Parathyroid adenoma (tissue), 2 donors: Measurements from ENCODE around the gene GALK2.

Experiments
- H2AFZ ChIP-seq: fragments of 300-600 bp; sonication (generic); one replicate; pipeline ENCODE4 v1.7.0; 2017; ENCODE audit warnings: antibody characterized with exemption, mild to moderate bottlenecking
- H3K27ac ChIP-seq: fragments of 300-600 bp; sonication (generic); one replicate; pipeline ENCODE4 v1.7.0; 2017
- H3K27me3 ChIP-seq: fragments of 300-600 bp; sonication (generic); one replicate; pipeline ENCODE4 v1.7.0; 2017; ENCODE audit warnings: low read length; ENCODE audit not compliant: control insufficient read depth, insufficient read depth
- H3K36me3 ChIP-seq: fragments of 300-600 bp; sonication (generic); one replicate; pipeline ENCODE4 v1.7.0; 2017; ENCODE audit warnings: low read length; ENCODE audit not compliant: control insufficient read depth, insufficient read depth
- H3K4me1 ChIP-seq: fragments of 300-600 bp; sonication (generic); one replicate; pipeline ENCODE4 v1.7.0; 2017; ENCODE audit warnings: control low read depth
- H3K4me2 ChIP-seq: fragments of 300-600 bp; sonication (generic); one replicate; pipeline ENCODE4 v1.7.0; 2017; ENCODE audit warnings: low read length
- H3K4me3 ChIP-seq: fragments of 300-600 bp; sonication (generic); one replicate; pipeline ENCODE4 v1.7.0; 2017; ENCODE audit warnings: low read depth, low read length
- H3K79me2 ChIP-seq: fragments of 300-600 bp; sonication (generic); one replicate; pipeline ENCODE4 v1.7.0; 2017; ENCODE audit warnings: control low read depth
- H3K9ac ChIP-seq: fragments of 300-600 bp; sonication (generic); one replicate; pipeline ENCODE4 v1.7.0; 2017; ENCODE audit warnings: mild to moderate bottlenecking
- H3K9me3 ChIP-seq: fragments of 300-600 bp; sonication (generic); one replicate; pipeline ENCODE4 v1.7.0; 2017; ENCODE audit warnings: low read length; ENCODE audit not compliant: control insufficient read depth
- TF ChIP-seq, protein P1 (sequence below): fragments of 300-600 bp; sonication (generic); IDR thresholded peaks from one replicate; pipeline ENCODE4 v1.7.0; 2017; ENCODE audit warnings: antibody characterized with exemption, mild to moderate bottlenecking
- donor health status: primary hyperparathyroidism.

GALK2 gene

GRCh38 chr15:49238342-49238741, 68.3 kb downstream of the GALK2 start:
- no peaks in the 10 kb centered on the region for H3K79me2 ChIP-seq
- no peak overlapping the region for H3K9ac ChIP-seq
- no peaks in the 10 kb centered on the region for H3K9me3 ChIP-seq
- TF ChIP-seq, protein P1, sequence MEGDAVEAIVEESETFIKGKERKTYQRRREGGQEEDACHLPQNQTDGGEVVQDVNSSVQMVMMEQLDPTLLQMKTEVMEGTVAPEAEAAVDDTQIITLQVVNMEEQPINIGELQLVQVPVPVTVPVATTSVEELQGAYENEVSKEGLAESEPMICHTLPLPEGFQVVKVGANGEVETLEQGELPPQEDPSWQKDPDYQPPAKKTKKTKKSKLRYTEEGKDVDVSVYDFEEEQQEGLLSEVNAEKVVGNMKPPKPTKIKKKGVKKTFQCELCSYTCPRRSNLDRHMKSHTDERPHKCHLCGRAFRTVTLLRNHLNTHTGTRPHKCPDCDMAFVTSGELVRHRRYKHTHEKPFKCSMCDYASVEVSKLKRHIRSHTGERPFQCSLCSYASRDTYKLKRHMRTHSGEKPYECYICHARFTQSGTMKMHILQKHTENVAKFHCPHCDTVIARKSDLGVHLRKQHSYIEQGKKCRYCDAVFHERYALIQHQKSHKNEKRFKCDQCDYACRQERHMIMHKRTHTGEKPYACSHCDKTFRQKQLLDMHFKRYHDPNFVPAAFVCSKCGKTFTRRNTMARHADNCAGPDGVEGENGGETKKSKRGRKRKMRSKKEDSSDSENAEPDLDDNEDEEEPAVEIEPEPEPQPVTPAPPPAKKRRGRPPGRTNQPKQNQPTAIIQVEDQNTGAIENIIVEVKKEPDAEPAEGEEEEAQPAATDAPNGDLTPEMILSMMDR: no peak
- H3K36me3 ChIP-seq: no peaks in the 10 kb centered on the region
- no peaks in the 10 kb centered on the region for H3K27me3 ChIP-seq
- no peak overlapping the region for H3K27ac ChIP-seq
- no peak overlapping the region for H3K4me2 ChIP-seq
- H3K4me3 ChIP-seq: no peak overlapping the region
- H3K4me1 ChIP-seq: no peaks in the 10 kb centered on the region
- H2AFZ ChIP-seq: no peak overlapping the region

DNA sequence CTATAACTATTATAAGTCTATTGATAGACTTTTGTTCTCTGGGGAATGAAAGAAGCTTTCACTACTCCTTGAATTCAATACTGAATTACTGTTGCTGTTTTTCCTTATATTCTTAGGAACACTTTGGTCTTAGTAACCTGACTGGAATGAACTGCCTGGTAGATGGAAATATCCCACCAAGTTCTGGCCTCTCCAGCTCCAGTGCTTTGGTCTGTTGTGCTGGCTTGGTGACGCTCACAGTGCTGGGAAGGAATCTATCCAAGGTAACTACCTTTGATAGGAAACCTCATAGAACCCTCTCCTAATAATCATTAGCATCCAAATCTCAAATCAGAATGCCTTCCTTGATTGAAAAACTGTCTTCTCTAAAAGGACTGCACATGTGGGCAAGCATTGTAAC, 69.1 kb downstream of the GALK2 start:
- Histone ChIP-seq H2AFZ (no peak overlapping the region), H3K79me2 (no peaks in the 10 kb centered on the region), H3K36me3 (no peaks in the 10 kb centered on the region), H3K4me3 (no peak overlapping the region), H3K4me2 (no peak overlapping the region), H3K27me3 (no peaks in the 10 kb centered on the region), H3K4me1 (no peaks in the 10 kb centered on the region), H3K9ac (no peak overlapping the region), H3K9me3 (no peaks in the 10 kb centered on the region), H3K27ac (no peak overlapping the region)
- TF ChIP-seq, protein P1: no peak

- no peak overlapping the region for H3K4me3 ChIP-seq
- no peaks in the 10 kb centered on the region for H3K9me3 ChIP-seq
- no peaks in the 10 kb centered on the region for H3K79me2 ChIP-seq
- no peaks in the 10 kb centered on the region for H3K27me3 ChIP-seq
- no peak overlapping the region for H3K9ac ChIP-seq
- no peak overlapping the region for H3K4me2 ChIP-seq
- TF ChIP-seq, protein P1: no peak
- no peaks in the 10 kb centered on the region for H3K36me3 ChIP-seq
- no peaks in the 10 kb centered on the region for H3K4me1 ChIP-seq
- no peak overlapping the region for H2AFZ ChIP-seq
- no peak overlapping the region for H3K27ac ChIP-seq
These were observed 72.8 kb downstream of the GALK2 start for GRCh38 chr15:49242820-49243219.

GRCh38 chr15:49247556-49248110, 77.6 kb downstream of the GALK2 start:
- no peaks in the 10 kb centered on the region for H3K79me2 ChIP-seq
- H3K36me3 ChIP-seq: no peaks in the 10 kb centered on the region
- H3K9ac ChIP-seq: no peak overlapping the region
- TF ChIP-seq, protein P1: no peak
- no peak overlapping the region for H3K4me2 ChIP-seq
- no peak overlapping the region for H3K27ac ChIP-seq
- H3K9me3 ChIP-seq: no peaks in the 10 kb centered on the region
- H2AFZ ChIP-seq: no peak overlapping the region
- H3K4me1 ChIP-seq: no peaks in the 10 kb centered on the region
- H3K27me3 ChIP-seq: no peaks in the 10 kb centered on the region
- H3K4me3 ChIP-seq: no peak overlapping the region

DNA sequence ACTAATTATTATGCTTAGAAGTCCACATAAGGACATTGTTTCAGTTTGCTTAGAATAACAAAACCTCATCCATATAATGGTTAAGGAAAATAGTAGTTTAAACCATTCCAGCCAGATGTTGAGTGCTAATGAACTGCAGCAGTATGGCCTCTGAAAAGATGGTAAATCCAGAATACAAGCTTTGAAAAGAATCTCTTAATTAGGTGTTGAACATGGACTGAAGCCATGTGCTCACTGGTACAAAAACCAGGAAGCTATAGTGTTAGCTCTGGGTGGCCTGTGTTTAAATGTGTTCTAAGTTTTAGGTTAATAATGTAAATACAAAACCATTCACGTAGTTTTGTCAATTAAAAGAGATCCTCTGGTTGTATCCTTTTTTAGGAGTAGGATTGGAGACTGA, 78.2 kb downstream of the GALK2 start:
- TF ChIP-seq, protein P1: no peak
- Histone ChIP-seq H3K9me3 (no peaks in the 10 kb centered on the region), H3K4me2 (no peak overlapping the region), H3K27me3 (no peaks in the 10 kb centered on the region), H3K79me2 (no peaks in the 10 kb centered on the region), H3K4me1 (no peaks in the 10 kb centered on the region), H3K36me3 (no peaks in the 10 kb centered on the region), H3K4me3 (no peak overlapping the region), H3K9ac (no peak overlapping the region), H3K27ac (no peak overlapping the region), H2AFZ (no peak overlapping the region)
